ENCODE measurements around the gene KICS2.

GRCh38 chr12:64258576-64258975 is 36.5 kb upstream of the KICS2 start:
- TF ChIP-seq POLR2A (IDR thresholded peaks at IDR 0.05; ENCODE audit: control extremely low read depth in 1 of 2, low read depth in 2 of 2, low read length in 2 of 2), result no peak
- TF ChIP-seq, protein P1, sequence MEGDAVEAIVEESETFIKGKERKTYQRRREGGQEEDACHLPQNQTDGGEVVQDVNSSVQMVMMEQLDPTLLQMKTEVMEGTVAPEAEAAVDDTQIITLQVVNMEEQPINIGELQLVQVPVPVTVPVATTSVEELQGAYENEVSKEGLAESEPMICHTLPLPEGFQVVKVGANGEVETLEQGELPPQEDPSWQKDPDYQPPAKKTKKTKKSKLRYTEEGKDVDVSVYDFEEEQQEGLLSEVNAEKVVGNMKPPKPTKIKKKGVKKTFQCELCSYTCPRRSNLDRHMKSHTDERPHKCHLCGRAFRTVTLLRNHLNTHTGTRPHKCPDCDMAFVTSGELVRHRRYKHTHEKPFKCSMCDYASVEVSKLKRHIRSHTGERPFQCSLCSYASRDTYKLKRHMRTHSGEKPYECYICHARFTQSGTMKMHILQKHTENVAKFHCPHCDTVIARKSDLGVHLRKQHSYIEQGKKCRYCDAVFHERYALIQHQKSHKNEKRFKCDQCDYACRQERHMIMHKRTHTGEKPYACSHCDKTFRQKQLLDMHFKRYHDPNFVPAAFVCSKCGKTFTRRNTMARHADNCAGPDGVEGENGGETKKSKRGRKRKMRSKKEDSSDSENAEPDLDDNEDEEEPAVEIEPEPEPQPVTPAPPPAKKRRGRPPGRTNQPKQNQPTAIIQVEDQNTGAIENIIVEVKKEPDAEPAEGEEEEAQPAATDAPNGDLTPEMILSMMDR (IDR thresholded peaks at IDR 0.05; ENCODE audit: control extremely low read depth in 1 of 3, insufficient read depth in 1 of 3, low read depth in 1 of 3, low read length in 3 of 3), result no peak
- TF ChIP-seq EP300 (IDR thresholded peaks at IDR 0.05; ENCODE audit: borderline replicate concordance in 1 of 2, low read depth in 2 of 2, low read length in 2 of 2), result no peak
- no peak for TF ChIP-seq CBX8 (IDR thresholded peaks at IDR 0.05; ENCODE audit: borderline replicate concordance, low read depth, low read length)
- no peak for TF ChIP-seq SIRT6 (IDR thresholded peaks at IDR 0.05; ENCODE audit: low read length)
- TF ChIP-seq HDAC2 (IDR thresholded peaks at IDR 0.05; ENCODE audit: borderline replicate concordance in 1 of 2, low read depth in 2 of 2, low read length in 2 of 2), result no peak
- no peak for TF ChIP-seq CEBPB (IDR thresholded peaks at IDR 0.05; ENCODE audit: low read depth, low read length)
- no peak for TF ChIP-seq NRF1 (IDR thresholded peaks at IDR 0.05; ENCODE audit: low read depth, low read length)
- TF ChIP-seq, protein P2, sequence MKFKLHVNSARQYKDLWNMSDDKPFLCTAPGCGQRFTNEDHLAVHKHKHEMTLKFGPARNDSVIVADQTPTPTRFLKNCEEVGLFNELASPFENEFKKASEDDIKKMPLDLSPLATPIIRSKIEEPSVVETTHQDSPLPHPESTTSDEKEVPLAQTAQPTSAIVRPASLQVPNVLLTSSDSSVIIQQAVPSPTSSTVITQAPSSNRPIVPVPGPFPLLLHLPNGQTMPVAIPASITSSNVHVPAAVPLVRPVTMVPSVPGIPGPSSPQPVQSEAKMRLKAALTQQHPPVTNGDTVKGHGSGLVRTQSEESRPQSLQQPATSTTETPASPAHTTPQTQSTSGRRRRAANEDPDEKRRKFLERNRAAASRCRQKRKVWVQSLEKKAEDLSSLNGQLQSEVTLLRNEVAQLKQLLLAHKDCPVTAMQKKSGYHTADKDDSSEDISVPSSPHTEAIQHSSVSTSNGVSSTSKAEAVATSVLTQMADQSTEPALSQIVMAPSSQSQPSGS (IDR thresholded peaks at IDR 0.05; ENCODE audit: low read length), result no peak
- TF ChIP-seq EZH2 (IDR thresholded peaks at IDR 0.05; ENCODE audit: low read depth, low read length, severe bottlenecking), result no peak
- no peak for TF ChIP-seq USF2 (IDR thresholded peaks at IDR 0.05; ENCODE audit: low read length)
